HepG2 (cell line): Measurements from ENCODE around the gene PEAK1. TPM values are rescaled to one million over a fixed set of nuclear protein-coding genes. Genes with fewer than 3 reads are reported as not detected.

Experiments used
- ATAC-seq: fragments of 200-7000 bp; cut with Tn5 transposase; 3 replicates; pipeline ENCODE4 v1.9.1; 2020; ENCODE audit warnings: mild to moderate bottlenecking, moderate library complexity
- BruUV-seq: library from RNA; stranded (reverse); fragments of 400-500 nt; replicated peaks from 2 replicates; lab custom pipeline; 2021; lab: Mats Ljungman, UMichigan
- CTCF ChIA-PET: fragments of 300-600 bp; formaldehyde crosslinking; extraction: SDS; loops from one replicate; lab custom pipeline; 2021; ENCODE audit warnings: low total read pairs, inconsistent platforms, low intra/inter-chr PET ratio; lab: Yijun Ruan, JAX
- POLR2A ChIA-PET: fragments of 350-600 bp; sonication (Branson Sonifier 250); formaldehyde crosslinking; loops from one replicate; lab custom pipeline; 2020; ENCODE audit warnings: antibody characterized with exemption, inconsistent platforms; lab: Yijun Ruan, JAX
- DNase-seq: peaks from one replicate; pipeline ENCODE4 v3.0.0-alpha.2; 2015; ENCODE audit warnings: low spot score
- FAIRE-seq: peaks from 3 replicates; lab custom pipeline; 2011; peaks lifted over from hg19 to GRCh38; lab: Jason Lieb, UNC
- H2AFZ ChIP-seq: one replicate; pipeline ENCODE4 v1.6.1; 2011; ENCODE audit warnings: low read length, inconsistent platforms
- H3K27ac ChIP-seq: fragments of 300-600 bp; 3 replicates; pipeline ENCODE4 v1.8.0; 2011; ENCODE audit warnings: mixed run types, mild to moderate bottlenecking, mixed read lengths, low read length, inconsistent platforms; ENCODE audit not compliant: insufficient read depth; ENCODE audit errors: extremely low read length
- H3K27me3 ChIP-seq, 2 experiments: fragments of 200-600 bp in 1 of 2; 2 replicates in 1 of 2; 3 replicates in 1 of 2; pipeline versions ENCODE4 v1.6.0 to v1.8.0; 2011; ENCODE audit warnings: low read length in 2 of 2, mild to moderate bottlenecking in 2 of 2, moderate library complexity in 2 of 2, inconsistent platforms in 1 of 2; ENCODE audit not compliant: insufficient read depth in 2 of 2, control insufficient read depth in 1 of 2
- H3K36me3 ChIP-seq, 2 experiments: fragments of 200-600 bp in 1 of 2; replicated peaks in 1 of 2; 2 replicates in 1 of 2; 3 replicates in 1 of 2; pipeline versions ENCODE4 v1.5.1 to v1.8.0; 2011; ENCODE audit warnings: low read length in 2 of 2, inconsistent platforms in 1 of 2; ENCODE audit not compliant: insufficient read depth in 2 of 2, control insufficient read depth in 1 of 2
- H3K4me1 ChIP-seq: 2 replicates; pipeline ENCODE4 v1.5.1; 2012; ENCODE audit warnings: low read length, inconsistent platforms; ENCODE audit not compliant: insufficient read depth
- H3K4me2 ChIP-seq: 2 replicates; pipeline ENCODE4 v1.6.0; 2011; ENCODE audit warnings: low read depth, low read length, inconsistent platforms
- H3K4me3 ChIP-seq, 3 experiments: fragments of 200-600 bp in 1 of 3; sonication (generic), shearing (Covaris generic) in 1 of 3; replicated peaks in 1 of 3; 2 replicates each; pipeline ENCODE4 v1.5.1; 2011 to 2016; ENCODE audit warnings: low read length in 3 of 3, inconsistent platforms in 2 of 3, low read depth in 2 of 3, mild to moderate bottlenecking in 2 of 3, control low read depth in 1 of 3, mixed read lengths in 1 of 3; ENCODE audit not compliant: insufficient read depth in 1 of 3
- H3K79me2 ChIP-seq: one replicate; pipeline ENCODE4 v1.6.1; 2011; ENCODE audit warnings: low read length, inconsistent platforms; ENCODE audit not compliant: insufficient read depth
- H3K9ac ChIP-seq: 2 replicates; pipeline ENCODE4 v1.6.0; 2011; ENCODE audit warnings: mild to moderate bottlenecking, low read depth, low read length, inconsistent platforms; ENCODE audit not compliant: insufficient read depth
- H3K9me3 ChIP-seq: 2 replicates; pipeline ENCODE4 v1.5.1; 2012; ENCODE audit warnings: mild to moderate bottlenecking, low read length
- H4K20me1 ChIP-seq: 2 replicates; pipeline ENCODE4 v1.6.0; 2011; ENCODE audit warnings: inconsistent platforms, mild to moderate bottlenecking, low read length, moderate library complexity; ENCODE audit not compliant: insufficient read depth
- MYNN ChIP-seq: sonication (generic); formaldehyde crosslinking; IDR thresholded peaks from 2 replicates; pipeline ENCODE4 v1.4.0; 2020; ENCODE audit warnings: mild to moderate bottlenecking, low read depth, missing genetic modification reagents
- NFIB ChIP-seq: sonication (generic); formaldehyde crosslinking; IDR thresholded peaks from 2 replicates; pipeline ENCODE4 v1.9.0; 2021; ENCODE audit warnings: missing genetic modification reagents, mild to moderate bottlenecking, borderline replicate concordance
- SATB2 ChIP-seq: sonication (generic); formaldehyde crosslinking; IDR thresholded peaks from 2 replicates; pipeline ENCODE4 v1.5.0; 2020; ENCODE audit warnings: missing genetic modification reagents
- TBL1XR1 ChIP-seq: fragments of 150-350 bp; IDR thresholded peaks from 2 replicates; pipeline ENCODE4 v1.6.1; 2014; ENCODE audit warnings: borderline replicate concordance, low read length; ENCODE audit not compliant: partially characterized antibody
- ZNF121 ChIP-seq: sonication (generic); formaldehyde crosslinking; IDR thresholded peaks from 2 replicates; pipeline ENCODE4 v1.5.0; 2020; ENCODE audit warnings: mild to moderate bottlenecking, missing genetic modification reagents
- ZNF225 ChIP-seq: sonication (generic); formaldehyde crosslinking; IDR thresholded peaks from 2 replicates; pipeline ENCODE4 v1.4.0; 2020; ENCODE audit warnings: mild to moderate bottlenecking, missing genetic modification reagents
- ZNF441 ChIP-seq: sonication (generic); formaldehyde crosslinking; IDR thresholded peaks from 2 replicates; pipeline ENCODE4 v1.7.0; 2021; ENCODE audit warnings: missing genetic modification reagents, borderline replicate concordance
- WGBS: methylation state at CpG from one replicate; pipeline ENCODE4 v1.1.6; 2017; ENCODE audit warnings: low lambda C conversion rate; 5-methylcytosine and 5-hydroxymethylcytosine counted together
- in situ Hi-C: cut with HindIII; loops from 2 replicates; pipeline ENCODE4 v1.10.0; 2017; ENCODE audit warnings: low pct_unique_long_range_greater_than_20kb; ENCODE audit not compliant: extremely low pct_ligation_motif_present
- intact Hi-C: fragments of 100-400 bp; cut with micrococcal nuclease; formaldehyde crosslinking; loops from one replicate; pipeline ENCODE4 v1.10.0; 2022; ENCODE audit not compliant: unreplicated experiment
- polyA plus RNA-seq, 8 experiments: library from polyadenylated mRNA; depleted of rRNA in 3 of 8; stranded (reverse) in 7 of 8; unstranded in 1 of 8; fragments of >200 nt; fragmentation: Illumina TruSeq in 4 of 8; extraction: Trizol in 4 of 8; gene quantifications; 2 replicates each; pipeline versions ENCODE4 v1.2.1 to v1.2.3, GENCODE V29; 2011 to 2016; ENCODE audit warnings: low read depth in 4 of 8, missing spikeins in 1 of 8, mixed read lengths in 1 of 8; ENCODE audit not compliant: insufficient read depth in 1 of 8
- total RNA-seq, 5 experiments: library from RNA; depleted of rRNA; stranded (reverse); fragments of >200 nt; fragmentation: Illumina TruSeq; extraction: Trizol; gene quantifications; 2 replicates each; pipeline ENCODE4 v1.2.3, GENCODE V29; 2016; ENCODE audit warnings: low read depth in 1 of 5
- TF ChIP-seq, protein P1 (sequence below): sonication (generic); formaldehyde crosslinking; IDR thresholded peaks from 2 replicates; pipeline ENCODE4 v1.9.0; 2021; ENCODE audit warnings: missing genetic modification reagents, mild to moderate bottlenecking, borderline replicate concordance
- TF ChIP-seq, protein P2 (sequence below): sonication (generic); formaldehyde crosslinking; IDR thresholded peaks from 2 replicates; pipeline ENCODE4 v1.4.0; 2020; ENCODE audit warnings: mild to moderate bottlenecking, missing genetic modification reagents
- TF ChIP-seq, protein P3 (sequence below): sonication (generic); formaldehyde crosslinking; IDR thresholded peaks from 2 replicates; pipeline ENCODE4 v1.5.1; 2020; ENCODE audit warnings: missing genetic modification reagents, mild to moderate bottlenecking, borderline replicate concordance

PEAK1 gene
- total and polyA plus RNA-seq, 2 of the 13 experiments (the other 11 are each of a cell fraction or from before 2014, with no cell fraction given) = 6.0 to 6.6 TPM

DNA sequence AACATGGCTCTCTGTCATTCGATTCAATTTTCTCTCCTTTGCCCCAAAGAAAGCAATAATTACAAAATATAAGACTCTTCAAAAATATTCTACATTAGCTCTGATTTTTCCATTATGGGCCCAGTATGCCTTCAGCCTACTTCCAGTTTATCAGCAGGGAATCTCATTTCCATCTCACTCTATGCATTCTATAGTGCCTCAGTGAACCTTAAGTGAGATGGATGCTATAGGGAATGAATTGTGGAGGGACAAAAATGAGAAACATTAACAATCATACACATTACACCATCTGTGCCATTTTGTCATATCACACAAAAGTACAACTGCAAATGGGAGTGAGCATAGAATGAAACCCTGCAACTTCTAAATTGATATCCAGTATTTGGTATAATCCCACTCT is 298.3 kb downstream of the PEAK1 start:
- TF ChIP-seq, protein P1, sequence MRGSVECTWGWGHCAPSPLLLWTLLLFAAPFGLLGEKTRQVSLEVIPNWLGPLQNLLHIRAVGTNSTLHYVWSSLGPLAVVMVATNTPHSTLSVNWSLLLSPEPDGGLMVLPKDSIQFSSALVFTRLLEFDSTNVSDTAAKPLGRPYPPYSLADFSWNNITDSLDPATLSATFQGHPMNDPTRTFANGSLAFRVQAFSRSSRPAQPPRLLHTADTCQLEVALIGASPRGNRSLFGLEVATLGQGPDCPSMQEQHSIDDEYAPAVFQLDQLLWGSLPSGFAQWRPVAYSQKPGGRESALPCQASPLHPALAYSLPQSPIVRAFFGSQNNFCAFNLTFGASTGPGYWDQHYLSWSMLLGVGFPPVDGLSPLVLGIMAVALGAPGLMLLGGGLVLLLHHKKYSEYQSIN = no peak
- TF ChIP-seq NFIB (CRISPR knock-in tag) = no peak
- POLR2A ChIA-PET = no interaction called here
- Histone ChIP-seq H4K20me1 (no peaks in the 10 kb centered on the region), H3K36me3 (no peaks in the 10 kb centered on the region; a peak in 1 of 5 replicates), H3K9me3 (no peaks in the 10 kb centered on the region), H3K9ac (no peak overlapping the region), H3K4me1 (no peaks in the 10 kb centered on the region), H3K79me2 (no peaks in the 10 kb centered on the region), H3K4me2 (no peak overlapping the region), H3K27ac (no peak overlapping the region), H3K27me3 (no peaks in the 10 kb centered on the region), H2AFZ (no peak overlapping the region), H3K4me3 (no peak overlapping the region)
- no peak for FAIRE-seq
- in situ Hi-C loops = loop anchor here (5.0 kb wide), 1 partner anchor 46 kb away; no protein-coding TSS in a partner anchor
- CTCF ChIA-PET = no interaction called here
- DNase-seq = no peak
- 92% methylated on average over 1 of the region's 1 CpG for WGBS
- intact Hi-C loops = no loop called here
- no TSS peak for BruUV-seq
- no peak for ATAC-seq

DNA sequence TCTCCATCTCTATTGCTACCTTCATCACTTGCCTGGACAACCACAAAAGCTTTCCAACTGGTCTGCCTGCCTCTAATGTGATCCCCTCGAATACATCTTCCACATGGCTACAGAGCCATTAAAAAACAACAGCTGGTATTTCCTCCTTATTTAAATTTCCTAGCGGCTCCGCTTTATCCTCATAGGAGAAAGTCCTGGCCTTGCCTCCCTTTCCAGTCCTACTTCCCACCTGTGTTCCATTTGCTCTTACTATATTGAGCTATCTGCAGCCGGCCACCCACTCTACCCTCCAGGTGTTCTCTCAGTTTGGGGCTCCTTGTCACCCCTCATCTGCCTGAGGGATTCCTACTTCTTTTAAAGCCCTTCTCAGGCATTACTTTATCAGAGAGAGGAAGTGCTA is 299.3 kb downstream of the PEAK1 start:
- ChIA-PET POLR2A (no interaction called here), CTCF (no interaction called here)
- WGBS = 96% methylated on average over 4 of the region's 4 CpGs
- no TSS peak for BruUV-seq
- no peak overlapping the region for H3K4me3 ChIP-seq
- no peak overlapping the region for H3K27ac ChIP-seq
- H3K4me2 ChIP-seq = no peak overlapping the region
- H3K9ac ChIP-seq = no peak overlapping the region
- in situ Hi-C loops (loop anchor here (5.0 kb wide), 1 partner anchor 47 kb away; no protein-coding TSS in a partner anchor), intact Hi-C loops (no loop called here)
- H3K9me3 ChIP-seq = no peaks in the 10 kb centered on the region
- no peak for FAIRE-seq
- ATAC-seq = no peak
- H3K36me3 ChIP-seq = no peaks in the 10 kb centered on the region; a peak in 1 of 5 replicates
- H4K20me1 ChIP-seq = no peaks in the 10 kb centered on the region
- no peak overlapping the region for H2AFZ ChIP-seq
- no peak for DNase-seq
- H3K79me2 ChIP-seq = no peaks in the 10 kb centered on the region
- no peaks in the 10 kb centered on the region for H3K27me3 ChIP-seq
- H3K4me1 ChIP-seq = 0 out of 2 replicates have a peak, but pooled peaks cover 5% of the 10 kb centered on the region
- TF ChIP-seq ZNF121 (CRISPR knock-in tag) = no peak
- TF ChIP-seq ZNF225 (CRISPR knock-in tag) = no peak
- TF ChIP-seq TBL1XR1 = no peak
- TF ChIP-seq, protein P2, sequence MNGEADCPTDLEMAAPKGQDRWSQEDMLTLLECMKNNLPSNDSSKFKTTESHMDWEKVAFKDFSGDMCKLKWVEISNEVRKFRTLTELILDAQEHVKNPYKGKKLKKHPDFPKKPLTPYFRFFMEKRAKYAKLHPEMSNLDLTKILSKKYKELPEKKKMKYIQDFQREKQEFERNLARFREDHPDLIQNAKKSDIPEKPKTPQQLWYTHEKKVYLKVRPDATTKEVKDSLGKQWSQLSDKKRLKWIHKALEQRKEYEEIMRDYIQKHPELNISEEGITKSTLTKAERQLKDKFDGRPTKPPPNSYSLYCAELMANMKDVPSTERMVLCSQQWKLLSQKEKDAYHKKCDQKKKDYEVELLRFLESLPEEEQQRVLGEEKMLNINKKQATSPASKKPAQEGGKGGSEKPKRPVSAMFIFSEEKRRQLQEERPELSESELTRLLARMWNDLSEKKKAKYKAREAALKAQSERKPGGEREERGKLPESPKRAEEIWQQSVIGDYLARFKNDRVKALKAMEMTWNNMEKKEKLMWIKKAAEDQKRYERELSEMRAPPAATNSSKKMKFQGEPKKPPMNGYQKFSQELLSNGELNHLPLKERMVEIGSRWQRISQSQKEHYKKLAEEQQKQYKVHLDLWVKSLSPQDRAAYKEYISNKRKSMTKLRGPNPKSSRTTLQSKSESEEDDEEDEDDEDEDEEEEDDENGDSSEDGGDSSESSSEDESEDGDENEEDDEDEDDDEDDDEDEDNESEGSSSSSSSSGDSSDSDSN = no peak
- TF ChIP-seq, protein P3, sequence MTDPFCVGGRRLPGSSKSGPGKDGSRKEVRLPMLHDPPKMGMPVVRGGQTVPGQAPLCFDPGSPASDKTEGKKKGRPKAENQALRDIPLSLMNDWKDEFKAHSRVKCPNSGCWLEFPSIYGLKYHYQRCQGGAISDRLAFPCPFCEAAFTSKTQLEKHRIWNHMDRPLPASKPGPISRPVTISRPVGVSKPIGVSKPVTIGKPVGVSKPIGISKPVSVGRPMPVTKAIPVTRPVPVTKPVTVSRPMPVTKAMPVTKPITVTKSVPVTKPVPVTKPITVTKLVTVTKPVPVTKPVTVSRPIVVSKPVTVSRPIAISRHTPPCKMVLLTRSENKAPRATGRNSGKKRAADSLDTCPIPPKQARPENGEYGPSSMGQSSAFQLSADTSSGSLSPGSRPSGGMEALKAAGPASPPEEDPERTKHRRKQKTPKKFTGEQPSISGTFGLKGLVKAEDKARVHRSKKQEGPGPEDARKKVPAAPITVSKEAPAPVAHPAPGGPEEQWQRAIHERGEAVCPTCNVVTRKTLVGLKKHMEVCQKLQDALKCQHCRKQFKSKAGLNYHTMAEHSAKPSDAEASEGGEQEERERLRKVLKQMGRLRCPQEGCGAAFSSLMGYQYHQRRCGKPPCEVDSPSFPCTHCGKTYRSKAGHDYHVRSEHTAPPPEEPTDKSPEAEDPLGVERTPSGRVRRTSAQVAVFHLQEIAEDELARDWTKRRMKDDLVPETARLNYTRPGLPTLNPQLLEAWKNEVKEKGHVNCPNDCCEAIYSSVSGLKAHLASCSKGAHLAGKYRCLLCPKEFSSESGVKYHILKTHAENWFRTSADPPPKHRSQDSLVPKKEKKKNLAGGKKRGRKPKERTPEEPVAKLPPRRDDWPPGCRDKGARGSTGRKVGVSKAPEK (CRISPR knock-in tag) = no peak
- TF ChIP-seq MYNN = no peak
- TF ChIP-seq SATB2 (CRISPR knock-in tag) = no peak
- TF ChIP-seq ZNF441 = no peak
